PC-9 (cell line): Measurements from ENCODE around the gene FHDC1.

Source experiments
- EZH2 ChIP-seq: fragments of 200-600 bp; sonication (generic); IDR thresholded peaks from 2 replicates; pipeline ENCODE4 v1.8.0; 2017; ENCODE audit warnings: antibody characterized with exemption, low read depth
- TF ChIP-seq, protein P1 (sequence below): fragments of 200-600 bp; sonication (generic); conservative IDR thresholded peaks from 2 replicates; pipeline ENCODE4 v1.6.1; 2017; ENCODE audit warnings: mixed run types, antibody characterized with exemption, mild to moderate bottlenecking, moderate library complexity

- TF ChIP-seq, protein P1, sequence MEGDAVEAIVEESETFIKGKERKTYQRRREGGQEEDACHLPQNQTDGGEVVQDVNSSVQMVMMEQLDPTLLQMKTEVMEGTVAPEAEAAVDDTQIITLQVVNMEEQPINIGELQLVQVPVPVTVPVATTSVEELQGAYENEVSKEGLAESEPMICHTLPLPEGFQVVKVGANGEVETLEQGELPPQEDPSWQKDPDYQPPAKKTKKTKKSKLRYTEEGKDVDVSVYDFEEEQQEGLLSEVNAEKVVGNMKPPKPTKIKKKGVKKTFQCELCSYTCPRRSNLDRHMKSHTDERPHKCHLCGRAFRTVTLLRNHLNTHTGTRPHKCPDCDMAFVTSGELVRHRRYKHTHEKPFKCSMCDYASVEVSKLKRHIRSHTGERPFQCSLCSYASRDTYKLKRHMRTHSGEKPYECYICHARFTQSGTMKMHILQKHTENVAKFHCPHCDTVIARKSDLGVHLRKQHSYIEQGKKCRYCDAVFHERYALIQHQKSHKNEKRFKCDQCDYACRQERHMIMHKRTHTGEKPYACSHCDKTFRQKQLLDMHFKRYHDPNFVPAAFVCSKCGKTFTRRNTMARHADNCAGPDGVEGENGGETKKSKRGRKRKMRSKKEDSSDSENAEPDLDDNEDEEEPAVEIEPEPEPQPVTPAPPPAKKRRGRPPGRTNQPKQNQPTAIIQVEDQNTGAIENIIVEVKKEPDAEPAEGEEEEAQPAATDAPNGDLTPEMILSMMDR: no peak
- no peak for TF ChIP-seq EZH2
These were observed 9.5 kb downstream of the FHDC1 start for GRCh38 chr4:152945639-152946038.
